H1 (cell line): ENCODE results near the gene RINT1. TPM values are rescaled to one million over a fixed set of nuclear protein-coding genes. Genes with fewer than 3 reads are reported as not detected.

ENCODE experiments used
- CTCF ChIA-PET: fragments of 300-600 bp; sonication (Branson Sonifier 250); formaldehyde crosslinking; loops from one replicate; lab custom pipeline; 2021; ENCODE audit not compliant: partially characterized antibody; lab: Charles Lee
- POLR2A ChIA-PET: fragments of 300-600 bp; sonication (Branson Sonifier 250); formaldehyde crosslinking; loops from one replicate; lab custom pipeline; 2021; ENCODE audit warnings: inconsistent platforms; ENCODE audit not compliant: partially characterized antibody; lab: Charles Lee
- DNase-seq, 2 experiments: peaks; one replicate each; pipeline versions ENCODE4 v3.0.0 to v3.0.0-alpha.2; 2010 to 2022; ENCODE audit warnings: low spot score in 2 of 2, low read depth in 1 of 2, mixed read lengths in 1 of 2
- FAIRE-seq: peaks from 2 replicates; lab custom pipeline; 2011; peaks lifted over from hg19 to GRCh38; lab: Jason Lieb, UNC
- H2AFZ ChIP-seq: 2 replicates; pipeline ENCODE4 v1.8.1; 2012; ENCODE audit warnings: low read length, inconsistent platforms
- H2AK5ac ChIP-seq: 2 replicates; pipeline ENCODE4 v1.6.1; 2013; ENCODE audit warnings: low read depth, low read length
- H2BK120ac ChIP-seq: replicated peaks from 2 replicates; pipeline ENCODE3; 2013; ENCODE audit warnings: low read depth, low read length, inconsistent platforms
- H2BK12ac ChIP-seq: 2 replicates; pipeline ENCODE4 v1.6.1; 2013; ENCODE audit warnings: low read depth, low read length
- H2BK15ac ChIP-seq: 2 replicates; pipeline ENCODE4 v1.6.1; 2013; ENCODE audit warnings: low read length
- H2BK20ac ChIP-seq: 2 replicates; pipeline ENCODE4 v1.6.1; 2013; ENCODE audit warnings: low read length
- H2BK5ac ChIP-seq: 2 replicates; pipeline ENCODE4 v1.6.1; 2013; ENCODE audit warnings: low read depth, low read length
- H3K14ac ChIP-seq: 2 replicates; pipeline ENCODE4 v1.6.1; 2013; ENCODE audit warnings: inconsistent platforms; ENCODE audit not compliant: insufficient read length
- H3K18ac ChIP-seq: 2 replicates; pipeline ENCODE4 v1.6.1; 2013; ENCODE audit warnings: low read length; ENCODE audit errors: extremely low read depth
- H3K23ac ChIP-seq: 2 replicates; pipeline ENCODE4 v1.6.1; 2013; ENCODE audit warnings: inconsistent platforms; ENCODE audit not compliant: insufficient read length
- H3K23me2 ChIP-seq: 2 replicates; pipeline ENCODE4 v1.6.1; 2013; ENCODE audit warnings: low read depth, low read length
- H3K27ac ChIP-seq: 2 replicates; pipeline ENCODE4 v1.6.1; 2011; ENCODE audit warnings: low read depth, low read length, inconsistent platforms
- H3K27me3 ChIP-seq, 4 experiments: replicated peaks in 1 of 4; 1 replicate in 1 of 4; 2 replicates in 3 of 4; pipeline versions ENCODE4 v1.6.1 to v1.8.1; 2011 to 2013; ENCODE audit warnings: low read length in 3 of 4, mild to moderate bottlenecking in 3 of 4, inconsistent platforms in 2 of 4, mixed read lengths in 2 of 4, moderate library complexity in 1 of 4; ENCODE audit not compliant: control insufficient read depth in 3 of 4, insufficient read depth in 3 of 4; ENCODE audit errors: extremely low read depth in 1 of 4
- H3K36me3 ChIP-seq, 4 experiments: 2 replicates each; pipeline versions ENCODE4 v1.6.1 to v1.8.1; 2011 to 2013; ENCODE audit warnings: mild to moderate bottlenecking in 4 of 4, low read length in 3 of 4, moderate library complexity in 2 of 4, control low read depth in 1 of 4, inconsistent platforms in 1 of 4; ENCODE audit not compliant: insufficient read depth in 4 of 4, control insufficient read depth in 2 of 4
- H3K4ac ChIP-seq: replicated peaks from 2 replicates; pipeline ENCODE3; 2013; ENCODE audit warnings: low read length, low read depth, mixed read lengths, inconsistent platforms; ENCODE audit not compliant: insufficient read length
- H3K4me1 ChIP-seq, 4 experiments: replicated peaks in 1 of 4; 1 replicate in 1 of 4; 2 replicates in 3 of 4; pipeline versions ENCODE4 v1.6.1 to v1.8.1; 2011 to 2013; ENCODE audit warnings: low read length in 3 of 4, inconsistent platforms in 2 of 4, mixed read lengths in 1 of 4; ENCODE audit not compliant: insufficient read depth in 4 of 4, control insufficient read depth in 3 of 4
- H3K4me2 ChIP-seq, 2 experiments: 2 replicates each; pipeline versions ENCODE4 v1.6.1 to v1.8.1; 2011 to 2013; ENCODE audit warnings: low read depth in 2 of 2, low read length in 2 of 2, control low read depth in 1 of 2, inconsistent platforms in 1 of 2, mild to moderate bottlenecking in 1 of 2; ENCODE audit not compliant: insufficient read depth in 1 of 2
- H3K4me3 ChIP-seq, 4 experiments: fragments of 200-600, 300-600 bp in 1 of 4; sonication (generic), shearing (Covaris generic), sonication (Bioruptor Twin) in 1 of 4; 2 replicates each; pipeline versions ENCODE4 v1.5.1 to v1.8.1; 2011 to 2016; ENCODE audit warnings: low read length in 4 of 4, low read depth in 3 of 4, control low read depth in 2 of 4, inconsistent platforms in 2 of 4, mild to moderate bottlenecking in 2 of 4, mixed read lengths in 1 of 4, moderate library complexity in 1 of 4; ENCODE audit not compliant: insufficient read depth in 2 of 4; ENCODE audit errors: extremely low read depth in 1 of 4
- H3K56ac ChIP-seq: replicated peaks from 2 replicates; pipeline ENCODE3; 2013; ENCODE audit warnings: low read depth, mild to moderate bottlenecking, mixed read lengths, low read length, inconsistent platforms; ENCODE audit not compliant: insufficient read length
- H3K79me1 ChIP-seq: 2 replicates; pipeline ENCODE4 v1.6.1; 2013; ENCODE audit warnings: low read depth, low read length, control low read depth
- H3K79me2 ChIP-seq, 2 experiments: 2 replicates each; pipeline versions ENCODE4 v1.6.1 to v1.8.1; 2012 to 2013; ENCODE audit warnings: low read length in 2 of 2, mild to moderate bottlenecking in 2 of 2, inconsistent platforms in 1 of 2; ENCODE audit not compliant: insufficient read depth in 2 of 2, control insufficient read depth in 1 of 2
- H3K9ac ChIP-seq, 4 experiments: replicated peaks in 1 of 4; 1 replicate in 1 of 4; 2 replicates in 3 of 4; pipeline versions ENCODE4 v1.6.1 to v1.8.1; 2011 to 2013; ENCODE audit warnings: low read depth in 3 of 4, low read length in 3 of 4, control low read depth in 2 of 4, mild to moderate bottlenecking in 2 of 4, moderate library complexity in 2 of 4, inconsistent platforms in 1 of 4; ENCODE audit errors: extremely low read depth in 1 of 4
- H3K9me3 ChIP-seq, 2 experiments: 2 replicates each; pipeline versions ENCODE4 v1.6.1 to v1.8.1; 2012 to 2013; ENCODE audit warnings: mild to moderate bottlenecking in 2 of 2, moderate library complexity in 2 of 2, control low read depth in 1 of 2, inconsistent platforms in 1 of 2, low read depth in 1 of 2, low read length in 1 of 2, mixed read lengths in 1 of 2; ENCODE audit not compliant: insufficient read depth in 2 of 2
- H4K20me1 ChIP-seq, 2 experiments: replicated peaks in 1 of 2; 2 replicates each; pipeline versions ENCODE3 to v1.8.1; 2011 to 2013; ENCODE audit warnings: inconsistent platforms in 2 of 2, low read length in 2 of 2, mild to moderate bottlenecking in 1 of 2; ENCODE audit not compliant: insufficient read depth in 2 of 2, control insufficient read depth in 1 of 2
- H4K5ac ChIP-seq: 2 replicates; pipeline ENCODE4 v1.6.1; 2013; ENCODE audit warnings: low read length, low read depth, mixed read lengths, inconsistent platforms; ENCODE audit not compliant: insufficient read length
- H4K8ac ChIP-seq: 2 replicates; pipeline ENCODE4 v1.8.0; 2013; ENCODE audit warnings: mild to moderate bottlenecking, moderate library complexity, low read length, inconsistent platforms; ENCODE audit not compliant: insufficient read depth; ENCODE audit errors: extremely low read depth
- H4K91ac ChIP-seq: replicated peaks from 2 replicates; pipeline ENCODE3; 2013; ENCODE audit warnings: low read length, mixed read lengths, inconsistent platforms; ENCODE audit not compliant: insufficient read length
- CBX8 ChIP-seq: fragments of 300-800, 300-1000 bp; sonication (generic); IDR thresholded peaks from 2 replicates; pipeline ENCODE4 v1.7.1; 2016; ENCODE audit warnings: low read depth, low read length, borderline replicate concordance
- EP300 ChIP-seq, 2 experiments: IDR thresholded peaks; 1 replicate in 1 of 2; 2 replicates in 1 of 2; pipeline ENCODE4 v1.6.1; 2011 to 2012; ENCODE audit warnings: low read depth in 2 of 2, low read length in 2 of 2, mild to moderate bottlenecking in 2 of 2, borderline replicate concordance in 1 of 2, inconsistent platforms in 1 of 2, moderate library complexity in 1 of 2
- GABPA ChIP-seq: IDR thresholded peaks from 2 replicates; pipeline ENCODE4 v1.6.1; 2011; ENCODE audit warnings: mild to moderate bottlenecking, low read length, moderate library complexity, borderline replicate concordance; ENCODE audit not compliant: insufficient read depth
- GTF2F1 ChIP-seq: IDR thresholded peaks from 2 replicates; pipeline ENCODE4 v1.6.1; 2012; ENCODE audit warnings: low read depth, low read length, improper control_type of control experiment, borderline replicate concordance
- HDAC2 ChIP-seq, 2 experiments: fragments of 300-600 bp in 1 of 2; sonication (generic) in 1 of 2; IDR thresholded peaks; 2 replicates each; pipeline ENCODE4 v1.6.1; 2011 to 2012; ENCODE audit warnings: low read depth in 2 of 2, low read length in 2 of 2, mild to moderate bottlenecking in 2 of 2, moderate library complexity in 2 of 2, borderline replicate concordance in 1 of 2, inconsistent platforms in 1 of 2
- SIN3A ChIP-seq, 2 experiments: IDR thresholded peaks in 1 of 2; conservative IDR thresholded peaks in 1 of 2; 2 replicates each; pipeline ENCODE4 v1.6.1; 2011 to 2012; ENCODE audit warnings: low read length in 2 of 2, improper control_type of control experiment in 1 of 2, low read depth in 1 of 2, mild to moderate bottlenecking in 1 of 2
- SP1 ChIP-seq: IDR thresholded peaks from 2 replicates; pipeline ENCODE4 v1.6.1; 2011; ENCODE audit warnings: low read depth, low read length
- SP2 ChIP-seq: IDR thresholded peaks from 2 replicates; pipeline ENCODE4 v1.6.1; 2012; ENCODE audit warnings: mild to moderate bottlenecking, low read length, inconsistent platforms
- TAF7 ChIP-seq: optimal IDR thresholded peaks from 2 replicates; pipeline ENCODE3; 2011; ENCODE audit warnings: low read depth, mild to moderate bottlenecking, inconsistent platforms, low read length, moderate library complexity, borderline replicate concordance
- WGBS, 2 experiments: shearing (Covaris generic) in 1 of 2; methylation state at CpG; one replicate each; pipeline versions ENCODE4 v1.1.6 to v1.1.7; 2013 to 2015; ENCODE audit warnings: low lambda C conversion rate in 2 of 2, mixed read lengths in 2 of 2, inconsistent platforms in 1 of 2, low coverage in 1 of 2, missing lambda C conversion rate in 1 of 2; ENCODE audit not compliant: insufficient replicate concordance in 2 of 2, insufficient coverage in 1 of 2, insufficient read length in 1 of 2; ENCODE audit errors: extremely low coverage in 1 of 2, missing lambda C conversion rate in 1 of 2; 5-methylcytosine and 5-hydroxymethylcytosine counted together
- polyA plus RNA-seq, 7 experiments: library from polyadenylated mRNA; depleted of rRNA in 3 of 7; stranded (reverse) in 5 of 7; unstranded in 2 of 7; fragments of >200 nt in 5 of 7; fragments of 200-250 nt in 2 of 7; gene quantifications; 1 replicate in 5 of 7; 2 replicates in 1 of 7; 4 replicates in 1 of 7; pipeline versions ENCODE4 v1.2.1 to v1.2.3, GENCODE V29; 2011 to 2013; ENCODE audit warnings: missing spikeins in 2 of 7, mixed read lengths in 2 of 7
- total RNA-seq: library from RNA; stranded (reverse); fragmentation: NEBNext Ultra II Directional; extraction: Animal tissue kit (Norgen Biotek cat#: 25700); gene quantifications from 2 replicates; pipeline ENCODE4 v1.2.1, GENCODE V29; 2021

Gene RINT1
- total and polyA plus RNA-seq, 2 of the 8 experiments (the other 6 are each of a cell fraction or from before 2014, with no cell fraction given), result 7.8 to 21.8 TPM

GRCh38 chr7:105602325-105603305, 70.6 kb downstream of the RINT1 start:
- Histone ChIP-seq H3K23me2 (no peaks in the 10 kb centered on the region), H2BK15ac (no peak overlapping the region), H2BK5ac (no peak overlapping the region), H4K91ac (no peak overlapping the region), H3K18ac (no peak overlapping the region), H4K20me1 (no peaks in the 10 kb centered on the region), H3K9ac (no peak overlapping the region), H4K8ac (no peak overlapping the region), H3K4me3 (no peak overlapping the region), H4K5ac (no peak overlapping the region), H3K36me3 (peaks cover 0 to 3% (median 0%) of the 10 kb centered on the region in 4 experiments; a peak in 1 of 8 replicates), H3K79me1 (no peaks in the 10 kb centered on the region), H2BK120ac (no peak overlapping the region), H3K79me2 (no peaks in the 10 kb centered on the region), H3K4me2 (no peak overlapping the region), H3K4ac (no peak overlapping the region), H2AK5ac (no peak overlapping the region), H3K9me3 (no peaks in the 10 kb centered on the region), H3K4me1 (peaks cover 0 to 9% (median under 1%) of the 10 kb centered on the region in 4 experiments; a peak in 1 of 7 replicates), H2BK20ac (no peak overlapping the region), H2AFZ (no peak overlapping the region), H3K27me3 (no peaks in the 10 kb centered on the region), H3K56ac (no peak overlapping the region), H3K27ac (no peak overlapping the region), H2BK12ac (no peak overlapping the region), H3K14ac (no peak overlapping the region), H3K23ac (no peak overlapping the region)
- DNase-seq, result no peak
- TF ChIP-seq SIN3A (conservative IDR thresholded peaks at IDR 0.05 in 1 of 2, IDR thresholded peaks at IDR 0.05 in 1 of 2; ENCODE audit: low read depth in 1 of 2, low read length in 2 of 2), result no peak
- no peak for TF ChIP-seq GABPA
- no peak for TF ChIP-seq HDAC2 (IDR thresholded peaks at IDR 0.05; ENCODE audit: borderline replicate concordance in 1 of 2, low read depth in 2 of 2, low read length in 2 of 2)
- TF ChIP-seq TAF7, result no peak
- TF ChIP-seq SP1, result no peak
- no peak for TF ChIP-seq CBX8
- TF ChIP-seq GTF2F1, result no peak
- TF ChIP-seq SP2, result no peak
- TF ChIP-seq EP300 (IDR thresholded peaks at IDR 0.05; ENCODE audit: borderline replicate concordance in 1 of 2, low read depth in 2 of 2, low read length in 2 of 2), result no peak
- ChIA-PET POLR2A (interaction anchor here (0.6 to 2.4 kb wide), 10 partner anchors 8 to 371 kb away, joined by 3 to 8 read pairs (median 3); no protein-coding TSS in a partner anchor), CTCF (interaction anchor here (0.6 to 2.1 kb wide), 10 partner anchors 8 to 524 kb away, joined by 3 to 7 read pairs (median 3); no protein-coding TSS in a partner anchor)
- no peak for FAIRE-seq
- 95% methylated on average over 19 of the region's 19 CpGs; no CpG with 5 or more reads in 1 of the 2 experiments for WGBS, 2 experiments
